ENCODE data around the gene WNT11. TPM values are rescaled to one million over a fixed set of nuclear protein-coding genes. Genes with fewer than 3 reads are reported as not detected.
"Not testable (repeated sequence)": the region's sequence is repeated elsewhere in the genome, so short reads cannot be mapped to it uniquely, and the experiment has no call there.

Gene WNT11
- total RNA-seq, 2 experiments from 2014 or later: 0.20 TPM; not detected in 1

GRCh38 chr11:76201672-76202412 is 4.5 kb downstream of the WNT11 start:
- peaks cover 7% of the 10 kb centered on the region for H3K4me1 Mint-ChIP-seq
- H3K4me3 Mint-ChIP-seq: no peak overlapping the region
- ChIA-PET CTCF (no interaction called here), POLR2A (no interaction called here)
- no peaks in the 10 kb centered on the region for H3K9me3 Mint-ChIP-seq
- no peak for DNase-seq
- H3K27ac Mint-ChIP-seq: no peak overlapping the region
- peaks cover 30% of the 10 kb centered on the region for H3K27me3 Mint-ChIP-seq
- no peaks in the 10 kb centered on the region for H3K36me3 Mint-ChIP-seq (ENCODE audit: low read depth)

DNA sequence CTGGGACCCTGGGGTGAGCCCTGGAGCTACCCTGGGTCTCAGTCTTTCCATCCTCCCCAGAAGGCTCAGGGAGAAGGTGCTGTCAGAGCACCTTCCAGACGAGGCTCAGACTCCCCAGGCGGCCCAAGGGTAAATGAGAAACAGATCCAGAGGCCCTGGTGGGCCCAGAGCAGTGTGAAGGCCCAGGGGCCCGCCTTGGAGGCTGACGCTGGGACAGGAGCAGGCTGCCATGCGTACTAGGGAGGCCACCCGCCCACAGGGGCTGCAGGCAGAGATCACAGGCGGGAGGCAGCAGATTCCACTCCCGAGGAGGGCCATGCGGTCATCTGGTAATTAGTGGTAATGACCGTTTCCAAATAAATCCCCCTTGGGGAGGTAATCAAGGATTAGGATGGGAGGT is 5.2 kb downstream of the WNT11 start:
- ChIA-PET POLR2A (no interaction called here), CTCF (no interaction called here)
- no peak for DNase-seq
- no peak overlapping the region for H3K4me3 Mint-ChIP-seq
- H3K27ac Mint-ChIP-seq: no peak overlapping the region
- peaks cover 4% of the 10 kb centered on the region for H3K4me1 Mint-ChIP-seq
- no peaks in the 10 kb centered on the region for H3K9me3 Mint-ChIP-seq
- H3K27me3 Mint-ChIP-seq: peaks cover 26% of the 10 kb centered on the region
- H3K36me3 Mint-ChIP-seq (ENCODE audit: low read depth): no peaks in the 10 kb centered on the region

DNA sequence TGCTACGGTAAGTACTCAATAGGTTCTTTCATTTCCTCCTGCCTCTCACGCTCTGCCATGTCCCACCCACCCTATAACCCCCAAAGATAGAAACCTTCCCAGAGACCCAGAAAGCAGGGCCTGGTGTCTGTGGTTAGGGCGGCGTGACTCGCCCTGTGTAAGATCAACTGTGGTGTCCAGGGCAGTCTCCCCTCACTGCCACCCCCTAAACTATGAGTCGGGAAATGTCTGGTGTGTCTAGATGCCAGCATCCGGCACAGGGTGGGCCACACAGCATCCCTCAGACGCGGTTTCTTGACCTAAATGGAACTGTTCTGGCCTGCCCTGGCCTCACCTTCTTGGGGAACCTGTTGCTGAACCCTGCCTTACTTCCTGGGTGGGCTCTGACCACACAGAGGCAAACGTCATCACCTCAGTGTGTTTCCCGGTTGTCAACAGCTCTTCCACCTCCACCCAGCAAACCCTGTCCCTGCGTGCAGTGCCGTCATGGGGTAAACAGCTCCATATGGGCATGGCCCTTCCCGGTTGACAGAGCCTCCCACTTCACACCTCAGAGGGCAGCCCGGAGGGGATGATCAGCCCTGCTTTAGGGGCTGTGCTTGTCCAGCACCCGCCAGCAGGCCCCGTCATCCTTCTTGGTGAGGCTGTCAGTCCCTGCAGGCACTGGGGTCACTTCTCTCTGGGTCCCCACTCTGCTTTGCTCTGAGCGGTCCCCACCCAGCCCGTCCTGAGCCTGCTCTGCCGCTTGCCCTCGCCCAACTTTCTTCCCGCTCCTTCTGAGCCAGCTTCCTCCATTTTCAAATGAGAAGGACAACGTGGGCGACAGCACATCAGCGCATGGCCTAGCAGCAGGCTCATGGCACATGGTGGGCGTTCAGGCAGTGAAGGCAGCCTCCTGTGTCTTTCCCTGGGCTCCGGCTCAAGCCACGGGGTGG is 6.0 kb downstream of the WNT11 start:
- no peak overlapping the region for H3K27ac Mint-ChIP-seq
- ChIA-PET CTCF (interaction anchor here (0.6 to 1.2 kb wide), 2 partner anchors 9 to 335 kb away, joined by 5 read pairs; no protein-coding TSS in a partner anchor), POLR2A (no interaction called here)
- no peak overlapping the region for H3K4me3 Mint-ChIP-seq
- no peaks in the 10 kb centered on the region for H3K36me3 Mint-ChIP-seq (ENCODE audit: low read depth)
- DNase-seq: no peak
- H3K27me3 Mint-ChIP-seq: peaks cover 19% of the 10 kb centered on the region
- no peaks in the 10 kb centered on the region for H3K9me3 Mint-ChIP-seq
- no peaks in the 10 kb centered on the region for H3K4me1 Mint-ChIP-seq

GRCh38 chr11:76198691-76199090 is 7.6 kb downstream of the WNT11 start:
- POLR2A ChIA-PET; H3K4me3 Mint-ChIP-seq; H3K27me3 Mint-ChIP-seq; H3K36me3 Mint-ChIP-seq (ENCODE audit: low read depth); DNase-seq; H3K4me1 Mint-ChIP-seq; H3K9me3 Mint-ChIP-seq; H3K27ac Mint-ChIP-seq: not testable (repeated sequence)
- CTCF ChIA-PET: interaction anchor here (1.7 kb wide), 1 partner anchor 9 kb away, joined by 9 read pairs; no protein-coding TSS in a partner anchor

- H3K4me1 Mint-ChIP-seq: no peaks in the 10 kb centered on the region
- ChIA-PET CTCF (interaction anchor here (1.7 kb wide), 1 partner anchor 9 kb away, joined by 9 read pairs; no protein-coding TSS in a partner anchor), POLR2A (no interaction called here)
- H3K36me3 Mint-ChIP-seq (ENCODE audit: low read depth): no peaks in the 10 kb centered on the region
- H3K27me3 Mint-ChIP-seq: peaks cover 2% of the 10 kb centered on the region
- no peaks in the 10 kb centered on the region for H3K9me3 Mint-ChIP-seq
- H3K27ac Mint-ChIP-seq: no peak overlapping the region
- no peak for DNase-seq
- H3K4me3 Mint-ChIP-seq: no peak overlapping the region
These were observed 8.2 kb downstream of the WNT11 start for GRCh38 chr11:76197941-76198640.

DNA sequence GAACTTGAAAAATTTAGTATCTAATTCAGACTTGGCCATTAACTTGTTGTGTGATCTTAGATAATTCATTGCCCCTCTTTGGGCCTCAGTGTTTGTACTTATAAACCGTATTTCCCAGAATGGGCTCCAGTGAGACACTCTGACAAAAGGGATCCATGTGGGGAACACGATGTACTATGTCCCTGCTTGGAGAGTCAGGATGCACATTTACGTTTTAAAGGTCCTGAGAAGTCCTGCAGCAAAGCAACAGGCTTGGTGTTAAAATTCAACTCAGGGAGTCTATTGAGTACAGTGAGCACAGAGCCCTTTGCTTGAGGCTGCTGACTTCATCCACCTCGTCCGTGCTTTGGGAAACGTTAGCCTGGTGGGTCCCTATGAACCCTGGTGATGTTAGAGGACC is 9.0 kb downstream of the WNT11 start:
- ChIA-PET POLR2A (no interaction called here), CTCF (interaction anchor here (1.0 to 1.7 kb wide), 3 partner anchors 10 to 11 kb away, joined by 5 to 9 read pairs (median 5); no protein-coding TSS in a partner anchor)

GRCh38 chr11:76196849-76197248 is 9.5 kb downstream of the WNT11 start:
- H3K4me1 Mint-ChIP-seq: no peaks in the 10 kb centered on the region
- H3K4me3 Mint-ChIP-seq: no peak overlapping the region
- ChIA-PET CTCF (interaction anchor here (1.0 to 1.4 kb wide), 2 partner anchors 11 to 12 kb away, joined by 5 read pairs; no protein-coding TSS in a partner anchor), POLR2A (interaction anchor here (1.2 kb wide), 1 partner anchor 10 kb away, joined by 5 read pairs; no protein-coding TSS in a partner anchor)
- H3K36me3 Mint-ChIP-seq (ENCODE audit: low read depth): no peaks in the 10 kb centered on the region
- H3K27ac Mint-ChIP-seq: no peak overlapping the region
- no peaks in the 10 kb centered on the region for H3K9me3 Mint-ChIP-seq
- peaks cover 2% of the 10 kb centered on the region for H3K27me3 Mint-ChIP-seq
- no peak for DNase-seq

More for the DNA sequence above, 9.0 kb downstream of the WNT11 start:
- H3K36me3 Mint-ChIP-seq (ENCODE audit: low read depth): no peaks in the 10 kb centered on the region
- no peaks in the 10 kb centered on the region for H3K4me1 Mint-ChIP-seq
- DNase-seq: no peak
- no peak overlapping the region for H3K27ac Mint-ChIP-seq
- peaks cover 2% of the 10 kb centered on the region for H3K27me3 Mint-ChIP-seq
- H3K9me3 Mint-ChIP-seq: no peaks in the 10 kb centered on the region
- no peak overlapping the region for H3K4me3 Mint-ChIP-seq

- no peak overlapping the region for H3K27ac Mint-ChIP-seq
- peaks cover 2% of the 10 kb centered on the region for H3K27me3 Mint-ChIP-seq
These were observed 11.2 kb downstream of the WNT11 start for GRCh38 chr11:76194872-76195668.

GRCh38 chr11:76193219-76193618 is 13.1 kb downstream of the WNT11 start:
- no peaks in the 10 kb centered on the region for H3K4me1 Mint-ChIP-seq
- H3K9me3 Mint-ChIP-seq: no peaks in the 10 kb centered on the region
- DNase-seq: no peak
- no peak overlapping the region for H3K4me3 Mint-ChIP-seq
- peaks cover 2% of the 10 kb centered on the region for H3K27me3 Mint-ChIP-seq
- no peaks in the 10 kb centered on the region for H3K36me3 Mint-ChIP-seq (ENCODE audit: low read depth)
- no peak overlapping the region for H3K27ac Mint-ChIP-seq
- CTCF ChIA-PET: interaction anchor here (1.6 kb wide), 1 partner anchor 14 kb away, joined by 3 read pairs; no protein-coding TSS in a partner anchor
- POLR2A ChIA-PET: no interaction called here

More at GRCh38 chr11:76194872-76195668, 11.2 kb downstream of the WNT11 start:
- no peak for DNase-seq
- Mint-ChIP-seq H3K9me3 (no peaks in the 10 kb centered on the region), H3K4me3 (no peak overlapping the region), H3K36me3 (ENCODE audit: low read depth) (no peaks in the 10 kb centered on the region), H3K4me1 (no peaks in the 10 kb centered on the region)
- ChIA-PET POLR2A (no interaction called here), CTCF (no interaction called here)

DNA sequence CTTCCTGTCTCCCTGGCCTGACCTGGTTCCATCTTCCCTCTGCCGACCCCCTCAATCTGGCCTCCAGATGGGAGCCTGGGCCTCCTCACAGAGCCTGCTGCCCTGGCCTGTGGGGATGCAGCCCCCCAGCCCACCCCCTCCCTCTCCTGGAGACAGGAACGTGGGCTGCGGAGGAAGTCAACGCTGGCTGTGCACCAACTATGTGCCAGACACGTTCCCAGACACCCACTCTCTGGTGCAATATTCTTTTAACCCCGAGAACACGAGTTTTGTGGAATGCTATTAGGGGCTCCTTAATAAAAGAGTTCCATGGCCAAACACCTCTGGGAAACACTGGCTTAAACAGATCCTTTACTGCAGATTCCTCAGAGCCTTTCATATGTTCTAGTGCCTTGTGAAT is 15.9 kb downstream of the WNT11 start:
- CTCF ChIA-PET: no interaction called here
- no peaks in the 10 kb centered on the region for H3K4me1 Mint-ChIP-seq

DNA sequence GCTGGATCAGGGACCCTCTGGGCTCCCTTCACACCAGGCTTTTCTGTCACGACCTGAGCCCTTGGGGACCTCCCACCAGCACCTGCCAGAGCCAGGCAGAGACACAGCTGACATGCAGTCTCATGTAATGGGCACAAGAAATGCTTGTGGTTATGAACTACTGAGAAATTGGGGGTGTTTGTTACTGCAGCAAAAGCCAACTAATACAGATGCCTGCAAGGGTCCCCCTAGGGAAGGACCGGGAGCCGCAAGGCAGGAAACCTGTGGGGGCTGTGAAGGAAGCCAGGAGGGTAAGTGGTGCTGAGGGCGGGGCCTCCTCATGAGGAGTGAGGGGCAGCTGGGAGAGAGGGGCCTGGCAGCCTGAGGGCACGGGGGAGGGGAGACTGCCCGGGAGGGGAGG is 16.6 kb downstream of the WNT11 start:
- H3K36me3 Mint-ChIP-seq (ENCODE audit: low read depth): no peaks in the 10 kb centered on the region
- H3K4me3 Mint-ChIP-seq: no peak overlapping the region
- H3K27ac Mint-ChIP-seq: no peak overlapping the region
- ChIA-PET POLR2A (no interaction called here), CTCF (no interaction called here)
- H3K27me3 Mint-ChIP-seq: no peaks in the 10 kb centered on the region
- H3K4me1 Mint-ChIP-seq: no peaks in the 10 kb centered on the region
- no peaks in the 10 kb centered on the region for H3K9me3 Mint-ChIP-seq
- no peak for DNase-seq

More for the DNA sequence above, 15.9 kb downstream of the WNT11 start:
- no peak overlapping the region for H3K4me3 Mint-ChIP-seq
- H3K27me3 Mint-ChIP-seq: no peaks in the 10 kb centered on the region
- no peaks in the 10 kb centered on the region for H3K9me3 Mint-ChIP-seq
- POLR2A ChIA-PET: no interaction called here
- DNase-seq: no peak
- H3K36me3 Mint-ChIP-seq (ENCODE audit: low read depth): no peaks in the 10 kb centered on the region
- H3K27ac Mint-ChIP-seq: no peak overlapping the region

DNA sequence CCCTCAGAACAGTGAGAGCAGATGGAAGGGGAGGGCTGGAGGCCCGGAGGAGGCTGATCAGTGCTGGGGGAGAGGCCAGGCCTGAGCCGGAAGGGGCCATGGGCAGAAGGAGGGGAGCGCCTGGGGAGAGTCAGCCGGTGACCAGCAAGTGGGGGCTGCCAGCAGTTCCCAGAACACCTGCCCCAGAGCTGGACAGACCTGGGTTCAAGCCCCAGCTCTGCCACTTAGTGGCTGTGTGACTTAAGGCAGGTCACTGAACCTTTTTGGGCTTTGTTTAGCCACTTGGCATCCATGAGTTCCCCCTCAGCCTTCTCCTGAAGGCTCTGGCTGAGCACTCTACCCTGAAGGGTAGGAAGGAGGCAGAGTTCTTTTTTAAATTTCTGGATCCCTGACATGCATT is 17.4 kb downstream of the WNT11 start:
- H3K27me3 Mint-ChIP-seq: no peaks in the 10 kb centered on the region
- no peaks in the 10 kb centered on the region for H3K36me3 Mint-ChIP-seq (ENCODE audit: low read depth)
- H3K4me1 Mint-ChIP-seq: no peaks in the 10 kb centered on the region
- ChIA-PET CTCF (no interaction called here), POLR2A (no interaction called here)
- no peaks in the 10 kb centered on the region for H3K9me3 Mint-ChIP-seq
- DNase-seq: no peak
- H3K27ac Mint-ChIP-seq: no peak overlapping the region
- no peak overlapping the region for H3K4me3 Mint-ChIP-seq

All from activated CD4-positive, alpha-beta memory T cell treated with anti-CD3 and anti-CD28 coated beads, Interleukin-2, amount 10 ng/mL, durations not matched to agents 7 days and 5 days (primary cell).